ENCODE data around the gene NGRN.

NGRN gene

GRCh38 chr15:90307661-90308060, 42.2 kb downstream of the NGRN start:
- no peak for DNase-seq

- DNase-seq: no peak
These were observed 43.5 kb downstream of the NGRN start for GRCh38 chr15:90309020-90309419.

DNA sequence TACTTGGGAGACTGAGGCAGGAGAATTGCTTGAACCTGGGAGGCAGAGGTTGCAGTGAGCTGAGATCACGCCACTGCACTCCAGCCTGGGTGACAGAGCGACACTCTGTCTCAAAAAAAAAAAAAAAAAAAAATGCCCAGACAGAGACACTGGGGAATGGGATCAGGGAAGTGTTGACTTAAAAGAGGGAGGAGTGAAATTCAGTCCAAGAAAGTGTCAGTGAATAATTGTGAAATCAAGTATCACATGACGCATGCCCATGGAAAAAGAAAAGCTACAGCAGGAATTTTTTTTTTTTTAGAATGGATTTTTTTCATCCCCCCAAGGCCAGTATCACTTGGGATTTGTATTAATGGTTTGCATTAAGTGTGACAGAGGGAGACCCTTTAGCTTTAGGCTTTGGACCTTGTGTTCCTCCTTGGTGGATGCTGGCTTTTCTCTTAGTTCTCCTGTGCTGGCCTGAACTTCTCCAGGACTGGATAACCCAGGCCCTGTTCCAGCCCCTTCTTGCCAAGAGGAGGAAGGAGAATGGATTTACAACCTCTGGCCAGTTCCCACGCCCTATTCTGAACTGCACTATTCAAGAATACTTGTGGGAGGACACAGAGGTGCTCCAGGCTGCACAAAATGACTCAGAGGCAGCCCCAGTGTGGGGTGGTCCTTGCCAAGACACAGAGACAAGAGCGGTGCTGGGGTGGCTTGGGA, 50.0 kb downstream of the NGRN start:
- peak in 36 of 58 donors; percentile 7 to 77 (median 40) for DNase-seq

DNA sequence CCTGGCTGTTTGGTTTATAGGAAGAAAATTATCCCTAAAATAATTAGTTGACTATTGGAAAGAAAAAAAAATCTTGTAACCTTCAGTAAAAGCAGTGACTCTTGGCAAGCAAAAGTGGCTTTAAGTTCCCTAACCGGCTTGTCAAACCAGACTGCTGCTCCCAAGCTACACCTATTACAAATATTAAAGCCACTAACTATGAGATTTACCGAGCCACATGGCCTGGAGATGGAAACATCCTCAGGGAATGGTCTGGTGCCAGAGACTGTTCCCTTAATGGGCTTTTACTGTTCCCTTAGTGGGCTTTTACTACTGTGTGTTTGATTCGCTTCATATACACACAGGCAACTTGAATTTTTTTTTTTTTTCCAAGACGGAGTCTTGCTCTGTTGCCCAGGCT, 50.7 kb downstream of the NGRN start:
- DNase-seq: no peak

GRCh38 chr15:90318591-90318990, 53.1 kb downstream of the NGRN start:
- DNase-seq: no peak

GRCh38 chr15:90320062-90320884, 54.8 kb downstream of the NGRN start:
- DNase-seq: peak in 56 of 58 donors; percentile 26 to 88 (median 71)

- DNase-seq: no peak
These were observed 55.4 kb downstream of the NGRN start for GRCh38 chr15:90320885-90321278.

Measured in anterior cingulate cortex (tissue), 58 donors.